GM10248 (cell line): ENCODE data around the gene STK32C.
"Not testable (repeated sequence)": the region's sequence is repeated elsewhere in the genome, so short reads cannot be mapped to it uniquely, and the experiment has no call there.

Source experiments
- CTCF ChIA-PET: fragments of 300-600 bp; sonication (Branson Sonifier 250); formaldehyde crosslinking; extraction: SDS; loops from one replicate; lab custom pipeline; 2021; ENCODE audit warnings: antibody characterized with exemption; lab: Yijun Ruan, JAX
- POLR2A ChIA-PET: fragments of 350-650 bp; sonication (Branson Sonifier 250); formaldehyde crosslinking; extraction: SDS; loops from one replicate; lab custom pipeline; 2020; ENCODE audit warnings: antibody characterized with exemption; lab: Yijun Ruan, JAX
- DNase-seq: peaks from one replicate; pipeline ENCODE4 v3.0.0; 2012; ENCODE audit errors: extremely low spot score
- CTCF ChIP-seq: IDR thresholded peaks from 2 replicates; pipeline ENCODE4 v1.5.1; 2012; ENCODE audit warnings: mild to moderate bottlenecking, low read depth; ENCODE audit errors: extremely low read depth, missing control alignments, control extremely low read depth

STK32C gene

GRCh38 chr10:132322586-132323048, 14.9 kb upstream of the STK32C start:
- no peak for TF ChIP-seq CTCF
- POLR2A ChIA-PET, result no interaction called here
- CTCF ChIA-PET, result no interaction called here
- no peak for DNase-seq

- ChIA-PET POLR2A (no interaction called here), CTCF (no interaction called here)
- TF ChIP-seq CTCF, result no peak
- DNase-seq, result no peak
These were observed 14.0 kb upstream of the STK32C start for GRCh38 chr10:132321726-132322125.

GRCh38 chr10:132320654-132321469, 13.1 kb upstream of the STK32C start:
- no peak for DNase-seq
- no peak for TF ChIP-seq CTCF
- ChIA-PET POLR2A (no interaction called here), CTCF (no interaction called here)

- POLR2A ChIA-PET, result no interaction called here
- DNase-seq, result peak; percentile 86
- no peak for TF ChIP-seq CTCF
- CTCF ChIA-PET, result no interaction called here
These were observed 12.3 kb upstream of the STK32C start for GRCh38 chr10:132319853-132320653.

- DNase-seq, CTCF ChIA-PET, POLR2A ChIA-PET: not testable (repeated sequence)
These were observed 9.7 kb upstream of the STK32C start for GRCh38 chr10:132317477-132317876.

GRCh38 chr10:132316133-132316532, 8.4 kb upstream of the STK32C start:
- DNase-seq, result no peak
- ChIA-PET CTCF (interaction anchor here (1.3 kb wide), 1 partner anchor 35 kb away, joined by 4 read pairs; no protein-coding TSS in a partner anchor), POLR2A (no interaction called here)
- TF ChIP-seq CTCF, result no peak

GRCh38 chr10:132314881-132315280, 7.1 kb upstream of the STK32C start:
- CTCF ChIA-PET, result interaction anchor here (0.7 kb wide), 1 partner anchor 25 kb away, joined by 3 read pairs; no protein-coding TSS in a partner anchor
- DNase-seq, POLR2A ChIA-PET: not testable (repeated sequence)
